ENCODE data around the gene BCOR.

DNA sequence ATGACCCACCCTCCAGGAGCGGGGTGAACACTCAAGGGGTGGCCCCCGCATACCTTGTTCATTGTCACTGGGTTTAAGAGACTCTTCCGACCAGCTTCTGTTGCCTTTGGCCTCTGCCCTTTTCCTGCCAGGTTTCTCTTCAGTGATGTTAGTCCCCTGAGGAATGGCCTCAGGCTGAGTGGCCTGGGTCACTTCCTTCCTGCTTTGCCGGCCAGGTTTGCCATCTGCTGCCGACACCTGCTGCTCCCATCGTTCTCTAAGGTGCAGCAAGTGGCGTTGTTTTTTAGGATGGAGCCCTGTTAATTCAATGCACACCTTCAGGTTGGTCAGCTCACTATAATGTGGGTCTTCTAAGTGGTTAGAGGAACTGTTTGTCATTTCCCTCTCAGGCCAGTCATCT, 34.2 kb downstream of the BCOR start:
- TF ChIP-seq, protein P1, sequence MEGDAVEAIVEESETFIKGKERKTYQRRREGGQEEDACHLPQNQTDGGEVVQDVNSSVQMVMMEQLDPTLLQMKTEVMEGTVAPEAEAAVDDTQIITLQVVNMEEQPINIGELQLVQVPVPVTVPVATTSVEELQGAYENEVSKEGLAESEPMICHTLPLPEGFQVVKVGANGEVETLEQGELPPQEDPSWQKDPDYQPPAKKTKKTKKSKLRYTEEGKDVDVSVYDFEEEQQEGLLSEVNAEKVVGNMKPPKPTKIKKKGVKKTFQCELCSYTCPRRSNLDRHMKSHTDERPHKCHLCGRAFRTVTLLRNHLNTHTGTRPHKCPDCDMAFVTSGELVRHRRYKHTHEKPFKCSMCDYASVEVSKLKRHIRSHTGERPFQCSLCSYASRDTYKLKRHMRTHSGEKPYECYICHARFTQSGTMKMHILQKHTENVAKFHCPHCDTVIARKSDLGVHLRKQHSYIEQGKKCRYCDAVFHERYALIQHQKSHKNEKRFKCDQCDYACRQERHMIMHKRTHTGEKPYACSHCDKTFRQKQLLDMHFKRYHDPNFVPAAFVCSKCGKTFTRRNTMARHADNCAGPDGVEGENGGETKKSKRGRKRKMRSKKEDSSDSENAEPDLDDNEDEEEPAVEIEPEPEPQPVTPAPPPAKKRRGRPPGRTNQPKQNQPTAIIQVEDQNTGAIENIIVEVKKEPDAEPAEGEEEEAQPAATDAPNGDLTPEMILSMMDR (IDR thresholded peaks at IDR 0.05) = no peak
- TF ChIP-seq, protein P2, sequence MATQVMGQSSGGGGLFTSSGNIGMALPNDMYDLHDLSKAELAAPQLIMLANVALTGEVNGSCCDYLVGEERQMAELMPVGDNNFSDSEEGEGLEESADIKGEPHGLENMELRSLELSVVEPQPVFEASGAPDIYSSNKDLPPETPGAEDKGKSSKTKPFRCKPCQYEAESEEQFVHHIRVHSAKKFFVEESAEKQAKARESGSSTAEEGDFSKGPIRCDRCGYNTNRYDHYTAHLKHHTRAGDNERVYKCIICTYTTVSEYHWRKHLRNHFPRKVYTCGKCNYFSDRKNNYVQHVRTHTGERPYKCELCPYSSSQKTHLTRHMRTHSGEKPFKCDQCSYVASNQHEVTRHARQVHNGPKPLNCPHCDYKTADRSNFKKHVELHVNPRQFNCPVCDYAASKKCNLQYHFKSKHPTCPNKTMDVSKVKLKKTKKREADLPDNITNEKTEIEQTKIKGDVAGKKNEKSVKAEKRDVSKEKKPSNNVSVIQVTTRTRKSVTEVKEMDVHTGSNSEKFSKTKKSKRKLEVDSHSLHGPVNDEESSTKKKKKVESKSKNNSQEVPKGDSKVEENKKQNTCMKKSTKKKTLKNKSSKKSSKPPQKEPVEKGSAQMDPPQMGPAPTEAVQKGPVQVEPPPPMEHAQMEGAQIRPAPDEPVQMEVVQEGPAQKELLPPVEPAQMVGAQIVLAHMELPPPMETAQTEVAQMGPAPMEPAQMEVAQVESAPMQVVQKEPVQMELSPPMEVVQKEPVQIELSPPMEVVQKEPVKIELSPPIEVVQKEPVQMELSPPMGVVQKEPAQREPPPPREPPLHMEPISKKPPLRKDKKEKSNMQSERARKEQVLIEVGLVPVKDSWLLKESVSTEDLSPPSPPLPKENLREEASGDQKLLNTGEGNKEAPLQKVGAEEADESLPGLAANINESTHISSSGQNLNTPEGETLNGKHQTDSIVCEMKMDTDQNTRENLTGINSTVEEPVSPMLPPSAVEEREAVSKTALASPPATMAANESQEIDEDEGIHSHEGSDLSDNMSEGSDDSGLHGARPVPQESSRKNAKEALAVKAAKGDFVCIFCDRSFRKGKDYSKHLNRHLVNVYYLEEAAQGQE (IDR thresholded peaks at IDR 0.05; ENCODE audit: insufficient read depth in 1 of 2, low read depth in 2 of 2, low read length in 1 of 2) = no peak
